HepG2 (cell line): ENCODE results near the gene GRK5. TPM values are rescaled to one million over a fixed set of nuclear protein-coding genes. Genes with fewer than 3 reads are reported as not detected.

Source experiments
- AGO1 ChIP-seq: fragments of 200-400 bp; formaldehyde crosslinking; IDR thresholded peaks from 2 replicates; pipeline ENCODE4 v1.6.1; 2017; ENCODE audit warnings: mild to moderate bottlenecking, low read depth, low read length, moderate library complexity; ENCODE audit not compliant: poor library complexity, severe bottlenecking
- AKAP8 ChIP-seq: sonication (generic); formaldehyde crosslinking; IDR thresholded peaks from 2 replicates; pipeline ENCODE4 v1.5.1; 2020; ENCODE audit warnings: mild to moderate bottlenecking, missing genetic modification reagents
- CHD4 ChIP-seq: fragments of 200-600 bp; sonication (generic); IDR thresholded peaks from 2 replicates; pipeline ENCODE4 v1.7.0; 2017; ENCODE audit warnings: mild to moderate bottlenecking, low read length, borderline replicate concordance
- ELF3 ChIP-seq: IDR thresholded peaks from 2 replicates; pipeline ENCODE4 v1.6.1; 2016; ENCODE audit warnings: missing genetic modification reagents, missing compliant biosample characterization
- ESRRA ChIP-seq: sonication (generic); formaldehyde crosslinking; IDR thresholded peaks from 2 replicates; pipeline ENCODE4 v1.5.1; 2020; ENCODE audit warnings: mild to moderate bottlenecking, low read depth, missing genetic modification reagents
- KAT7 ChIP-seq: IDR thresholded peaks from 2 replicates; pipeline ENCODE4 v1.6.1; 2018; ENCODE audit warnings: borderline replicate concordance, missing compliant biosample characterization
- KDM5A ChIP-seq: fragments of 200-600 bp; sonication (generic); IDR thresholded peaks from 2 replicates; pipeline ENCODE4 v1.7.0; 2018; ENCODE audit warnings: antibody characterized with exemption, mild to moderate bottlenecking, low read length, borderline replicate concordance
- KLF13 ChIP-seq: sonication (generic); formaldehyde crosslinking; IDR thresholded peaks from 2 replicates; pipeline ENCODE4 v1.4.0; 2020; ENCODE audit warnings: mild to moderate bottlenecking, missing genetic modification reagents
- MXD4 ChIP-seq: IDR thresholded peaks from 2 replicates; pipeline ENCODE4 v1.6.1; 2016; ENCODE audit warnings: mild to moderate bottlenecking, missing biosample characterization, missing genetic modification reagents
- RFX5 ChIP-seq: IDR thresholded peaks from 2 replicates; pipeline ENCODE4 v1.6.1; 2011; ENCODE audit warnings: low read depth, low read length, improper control_type of control experiment
- SAP130 ChIP-seq: IDR thresholded peaks from 2 replicates; pipeline ENCODE4 v1.6.1; 2016; ENCODE audit warnings: low read depth
- SMAD1 ChIP-seq: sonication (generic); formaldehyde crosslinking; IDR thresholded peaks from 2 replicates; pipeline ENCODE4 v1.4.0; 2020; ENCODE audit warnings: missing genetic modification reagents, low read depth, mild to moderate bottlenecking, borderline replicate concordance
- TOE1 ChIP-seq: sonication (generic); formaldehyde crosslinking; IDR thresholded peaks from 2 replicates; pipeline ENCODE4 v1.4.0; 2020; ENCODE audit warnings: mild to moderate bottlenecking, missing genetic modification reagents
- ZMYM3 ChIP-seq: sonication (generic); formaldehyde crosslinking; IDR thresholded peaks from 2 replicates; pipeline ENCODE4 v1.5.1; 2020; ENCODE audit warnings: mild to moderate bottlenecking, missing genetic modification reagents
- ZNF101 ChIP-seq: sonication (generic); formaldehyde crosslinking; IDR thresholded peaks from 2 replicates; pipeline ENCODE4 v1.4.0; 2020; ENCODE audit warnings: mild to moderate bottlenecking, low read depth, missing genetic modification reagents, borderline replicate concordance
- ZNF382 ChIP-seq: sonication (generic); formaldehyde crosslinking; IDR thresholded peaks from 2 replicates; pipeline ENCODE4 v1.5.0; 2020; ENCODE audit warnings: missing genetic modification reagents, mild to moderate bottlenecking, borderline replicate concordance
- ZNF431 ChIP-seq: sonication (generic); formaldehyde crosslinking; IDR thresholded peaks from 2 replicates; pipeline ENCODE4 v1.9.0; 2022; ENCODE audit warnings: missing genetic modification reagents, low read depth, mild to moderate bottlenecking, borderline replicate concordance
- ZNF451 ChIP-seq: sonication (generic); formaldehyde crosslinking; IDR thresholded peaks from 2 replicates; pipeline ENCODE4 v1.5.0; 2020; ENCODE audit warnings: mild to moderate bottlenecking, missing genetic modification reagents
- ZNF510 ChIP-seq: sonication (generic); formaldehyde crosslinking; IDR thresholded peaks from 2 replicates; pipeline ENCODE4 v1.4.0; 2020; ENCODE audit warnings: low read depth, mild to moderate bottlenecking, missing genetic modification reagents
- ZNF547 ChIP-seq: sonication (generic); formaldehyde crosslinking; IDR thresholded peaks from 2 replicates; pipeline ENCODE4 v1.5.1; 2020; ENCODE audit warnings: mild to moderate bottlenecking, missing genetic modification reagents
- ZNF629 ChIP-seq: sonication (generic); formaldehyde crosslinking; conservative IDR thresholded peaks from 2 replicates; pipeline ENCODE4 v1.5.0; 2020; ENCODE audit warnings: missing genetic modification reagents
- ZSCAN31 ChIP-seq: sonication (generic); formaldehyde crosslinking; IDR thresholded peaks from 2 replicates; pipeline ENCODE4 v1.5.0; 2020; ENCODE audit warnings: low read depth, mild to moderate bottlenecking, missing genetic modification reagents
- polyA plus RNA-seq, 8 experiments: library from polyadenylated mRNA; depleted of rRNA in 3 of 8; stranded (reverse) in 7 of 8; unstranded in 1 of 8; fragments of >200 nt; fragmentation: Illumina TruSeq in 4 of 8; extraction: Trizol in 4 of 8; gene quantifications; 2 replicates each; pipeline versions ENCODE4 v1.2.1 to v1.2.3, GENCODE V29; 2011 to 2016; ENCODE audit warnings: low read depth in 4 of 8, missing spikeins in 1 of 8, mixed read lengths in 1 of 8; ENCODE audit not compliant: insufficient read depth in 1 of 8
- total RNA-seq, 5 experiments: library from RNA; depleted of rRNA; stranded (reverse); fragments of >200 nt; fragmentation: Illumina TruSeq; extraction: Trizol; gene quantifications; 2 replicates each; pipeline ENCODE4 v1.2.3, GENCODE V29; 2016; ENCODE audit warnings: low read depth in 1 of 5
- TF ChIP-seq, protein P1 (sequence below): sonication (generic); formaldehyde crosslinking; IDR thresholded peaks from 2 replicates; pipeline ENCODE4 v1.5.1; 2020; ENCODE audit warnings: missing genetic modification reagents, mild to moderate bottlenecking, borderline replicate concordance
- TF ChIP-seq, protein P2 (sequence below): sonication (generic); formaldehyde crosslinking; IDR thresholded peaks from 2 replicates; pipeline ENCODE4 v1.8.1; 2022; ENCODE audit warnings: mild to moderate bottlenecking, missing genetic modification reagents
- TF ChIP-seq, protein P3 (sequence below): IDR thresholded peaks from 2 replicates; pipeline ENCODE4 v1.6.1; 2012; ENCODE audit warnings: inconsistent platforms
- TF ChIP-seq, protein P4 (sequence below): sonication (generic); formaldehyde crosslinking; conservative IDR thresholded peaks from 2 replicates; pipeline ENCODE4 v1.4.0; 2020; ENCODE audit warnings: missing genetic modification reagents

Gene GRK5
- total and polyA plus RNA-seq, 2 of the 13 experiments (the other 11 are each of a cell fraction or from before 2014, with no cell fraction given) = 10.4 to 12.6 TPM

DNA sequence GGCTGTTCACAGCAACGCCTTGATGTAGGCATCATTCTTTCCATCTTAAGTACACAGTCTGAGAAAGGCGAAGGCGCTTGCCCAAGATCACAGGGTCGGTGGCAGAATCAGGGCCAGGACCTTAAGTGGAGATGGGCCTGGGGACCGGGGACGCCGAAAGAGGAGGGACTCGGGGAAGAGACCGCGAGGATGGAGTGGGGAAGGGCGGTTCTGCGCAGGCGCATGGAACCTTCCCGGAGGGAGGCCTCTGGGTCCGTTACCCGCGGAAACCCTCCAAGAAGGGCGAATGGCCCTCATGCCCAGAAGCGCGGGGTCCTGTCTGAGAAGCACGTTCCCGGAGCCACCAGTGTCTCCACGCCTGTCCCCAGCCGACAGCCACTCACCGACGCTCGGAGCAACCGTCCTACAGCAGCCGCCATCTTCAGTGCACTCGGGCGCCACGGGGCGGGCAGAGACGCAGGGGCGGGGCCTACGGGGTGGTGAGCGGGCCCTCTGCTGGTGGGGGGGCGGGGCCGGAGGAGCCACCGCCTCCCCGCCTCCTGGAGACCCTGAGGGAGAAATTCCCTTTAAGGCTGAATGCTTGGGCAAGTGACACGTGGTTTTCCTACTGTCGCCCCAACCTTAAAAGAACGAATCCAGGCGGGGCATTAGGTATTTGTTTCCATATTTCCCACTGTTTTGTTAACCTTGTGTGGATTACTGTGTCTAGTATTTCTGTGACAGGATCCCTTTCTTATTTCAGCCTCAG is 28.8 kb upstream of the GRK5 start, which contains the start of gene PRDX3 (continued):
- TF ChIP-seq RFX5 (no peak), SMAD1 (no peak), KLF13 (CRISPR knock-in tag) (peak; percentile 81; the same call in 1 of the 2 replicates), ZNF382 (CRISPR knock-in tag) (no peak), ZNF547 (CRISPR knock-in tag) (peak; percentile 67), MXD4 (peak; percentile 65; the same call in 1 of the 2 replicates), ELF3 (CRISPR knock-in tag) (no peak; the same call in 1 of the 2 replicates), ZMYM3 (CRISPR knock-in tag) (peak; percentile 63; the same call in 1 of the 2 replicates), ESRRA (CRISPR knock-in tag) (no peak), AGO1 (no peak), AKAP8 (CRISPR knock-in tag) (0 out of 2 replicates have a peak, but pooled peaks have one; percentile 36), CHD4 (no peak), ZNF101 (CRISPR knock-in tag) (0 out of 2 replicates have a peak, but pooled peaks have one; percentile 50), KAT7 (CRISPR knock-in tag) (no peak), ZNF451 (no peak), KDM5A (peak; percentile 70; the same call in 1 of the 2 replicates), SAP130 (peak; percentile 69), ZNF431 (no peak), ZSCAN31 (CRISPR knock-in tag) (peak; percentile 69), ZNF510 (no peak), ZNF629 (CRISPR knock-in tag) (no peak), TOE1 (CRISPR knock-in tag) (no peak)
- TF ChIP-seq, protein P1, sequence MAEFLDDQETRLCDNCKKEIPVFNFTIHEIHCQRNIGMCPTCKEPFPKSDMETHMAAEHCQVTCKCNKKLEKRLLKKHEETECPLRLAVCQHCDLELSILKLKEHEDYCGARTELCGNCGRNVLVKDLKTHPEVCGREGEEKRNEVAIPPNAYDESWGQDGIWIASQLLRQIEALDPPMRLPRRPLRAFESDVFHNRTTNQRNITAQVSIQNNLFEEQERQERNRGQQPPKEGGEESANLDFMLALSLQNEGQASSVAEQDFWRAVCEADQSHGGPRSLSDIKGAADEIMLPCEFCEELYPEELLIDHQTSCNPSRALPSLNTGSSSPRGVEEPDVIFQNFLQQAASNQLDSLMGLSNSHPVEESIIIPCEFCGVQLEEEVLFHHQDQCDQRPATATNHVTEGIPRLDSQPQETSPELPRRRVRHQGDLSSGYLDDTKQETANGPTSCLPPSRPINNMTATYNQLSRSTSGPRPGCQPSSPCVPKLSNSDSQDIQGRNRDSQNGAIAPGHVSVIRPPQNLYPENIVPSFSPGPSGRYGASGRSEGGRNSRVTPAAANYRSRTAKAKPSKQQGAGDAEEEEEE (CRISPR knock-in tag) = no peak
- TF ChIP-seq, protein P2, sequence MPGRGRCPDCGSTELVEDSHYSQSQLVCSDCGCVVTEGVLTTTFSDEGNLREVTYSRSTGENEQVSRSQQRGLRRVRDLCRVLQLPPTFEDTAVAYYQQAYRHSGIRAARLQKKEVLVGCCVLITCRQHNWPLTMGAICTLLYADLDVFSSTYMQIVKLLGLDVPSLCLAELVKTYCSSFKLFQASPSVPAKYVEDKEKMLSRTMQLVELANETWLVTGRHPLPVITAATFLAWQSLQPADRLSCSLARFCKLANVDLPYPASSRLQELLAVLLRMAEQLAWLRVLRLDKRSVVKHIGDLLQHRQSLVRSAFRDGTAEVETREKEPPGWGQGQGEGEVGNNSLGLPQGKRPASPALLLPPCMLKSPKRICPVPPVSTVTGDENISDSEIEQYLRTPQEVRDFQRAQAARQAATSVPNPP (CRISPR knock-in tag) = no peak
- TF ChIP-seq, protein P3, sequence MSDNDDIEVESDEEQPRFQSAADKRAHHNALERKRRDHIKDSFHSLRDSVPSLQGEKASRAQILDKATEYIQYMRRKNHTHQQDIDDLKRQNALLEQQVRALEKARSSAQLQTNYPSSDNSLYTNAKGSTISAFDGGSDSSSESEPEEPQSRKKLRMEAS = peak; percentile 61
- TF ChIP-seq, protein P4, sequence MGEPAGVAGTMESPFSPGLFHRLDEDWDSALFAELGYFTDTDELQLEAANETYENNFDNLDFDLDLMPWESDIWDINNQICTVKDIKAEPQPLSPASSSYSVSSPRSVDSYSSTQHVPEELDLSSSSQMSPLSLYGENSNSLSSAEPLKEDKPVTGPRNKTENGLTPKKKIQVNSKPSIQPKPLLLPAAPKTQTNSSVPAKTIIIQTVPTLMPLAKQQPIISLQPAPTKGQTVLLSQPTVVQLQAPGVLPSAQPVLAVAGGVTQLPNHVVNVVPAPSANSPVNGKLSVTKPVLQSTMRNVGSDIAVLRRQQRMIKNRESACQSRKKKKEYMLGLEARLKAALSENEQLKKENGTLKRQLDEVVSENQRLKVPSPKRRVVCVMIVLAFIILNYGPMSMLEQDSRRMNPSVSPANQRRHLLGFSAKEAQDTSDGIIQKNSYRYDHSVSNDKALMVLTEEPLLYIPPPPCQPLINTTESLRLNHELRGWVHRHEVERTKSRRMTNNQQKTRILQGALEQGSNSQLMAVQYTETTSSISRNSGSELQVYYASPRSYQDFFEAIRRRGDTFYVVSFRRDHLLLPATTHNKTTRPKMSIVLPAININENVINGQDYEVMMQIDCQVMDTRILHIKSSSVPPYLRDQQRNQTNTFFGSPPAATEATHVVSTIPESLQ (CRISPR knock-in tag) = no peak
